NCI-H226 (cell line): ENCODE data around the gene FARP2.
"Not testable (repeated sequence)": the region's sequence is repeated elsewhere in the genome, so short reads cannot be mapped to it uniquely, and the experiment has no call there.

Experiments
- DNase-seq: peaks from one replicate; pipeline ENCODE4 v3.0.0-alpha.2; 2015

FARP2 gene

DNA sequence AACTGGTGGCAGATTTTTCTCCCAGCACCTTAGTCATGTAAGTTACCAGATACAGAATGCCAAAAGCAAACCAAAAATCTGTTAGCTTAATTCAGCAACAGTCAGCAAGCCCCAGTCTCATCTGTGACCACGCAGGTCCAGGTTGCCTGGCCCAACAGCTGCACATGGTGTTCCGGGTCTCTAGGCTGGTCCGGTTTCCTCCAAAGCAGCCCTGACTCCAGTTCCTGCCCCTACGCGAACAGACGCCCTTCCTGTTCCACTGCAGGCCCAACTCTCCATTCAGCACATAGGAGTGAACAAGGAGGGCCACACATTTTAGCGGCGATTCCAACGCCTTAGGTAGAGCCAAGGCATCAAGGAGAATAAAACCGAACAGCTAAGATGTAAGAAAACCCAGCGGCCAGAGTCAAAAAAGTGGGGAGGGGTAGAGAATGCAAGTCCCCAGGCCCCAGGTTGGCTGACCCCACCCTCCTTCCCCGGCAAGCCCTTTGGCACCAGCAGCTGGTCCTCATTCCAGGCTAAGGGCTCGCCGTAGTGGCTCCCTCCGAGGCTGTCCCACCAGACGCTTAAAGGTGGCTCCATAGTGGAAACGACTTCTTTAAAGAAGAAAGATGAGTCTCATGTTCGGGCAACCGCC lies 150.8 kb downstream of the FARP2 start:
- DNase-seq, result no peak

DNA sequence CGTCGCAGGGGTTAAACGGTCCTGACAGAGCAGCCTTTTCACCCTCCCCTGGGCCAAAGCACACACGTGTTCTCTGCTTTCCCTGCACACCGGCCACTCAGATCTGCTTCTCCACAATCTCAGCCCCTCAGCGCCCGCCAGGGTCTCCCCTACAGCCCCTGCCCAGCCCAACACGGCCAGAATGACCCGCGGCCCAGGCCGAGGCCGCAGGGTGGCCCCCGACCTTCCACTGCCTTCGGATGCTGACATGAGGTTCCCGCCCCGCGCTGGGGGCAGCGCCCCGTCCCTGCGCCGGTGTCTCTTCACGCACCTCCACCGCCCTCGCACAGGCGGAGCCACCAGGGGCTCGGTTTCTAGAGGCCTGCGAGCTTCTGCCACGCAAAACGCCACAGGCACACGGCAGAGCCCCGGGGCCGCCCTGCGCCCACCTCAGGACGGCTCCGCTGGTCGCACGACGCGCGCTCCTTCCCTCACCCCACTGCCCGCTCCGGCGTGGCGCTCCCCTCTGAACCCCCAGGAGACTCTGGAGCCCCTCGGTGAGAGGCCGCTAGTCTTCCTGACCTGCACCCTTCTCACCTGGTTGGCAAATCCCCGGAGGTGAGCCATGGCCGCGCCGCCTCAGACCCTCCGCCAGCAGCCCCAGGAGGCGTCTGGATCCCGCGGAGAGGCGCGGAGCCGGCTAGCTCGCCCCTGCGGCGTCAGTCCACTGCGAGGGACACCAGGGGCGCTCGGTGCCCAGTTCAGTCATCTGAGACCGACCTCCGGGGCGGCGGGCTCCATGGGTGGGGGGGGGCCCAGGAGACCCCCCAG lies 151.6 kb downstream of the FARP2 start:
- peak; percentile 29 for DNase-seq

DNA sequence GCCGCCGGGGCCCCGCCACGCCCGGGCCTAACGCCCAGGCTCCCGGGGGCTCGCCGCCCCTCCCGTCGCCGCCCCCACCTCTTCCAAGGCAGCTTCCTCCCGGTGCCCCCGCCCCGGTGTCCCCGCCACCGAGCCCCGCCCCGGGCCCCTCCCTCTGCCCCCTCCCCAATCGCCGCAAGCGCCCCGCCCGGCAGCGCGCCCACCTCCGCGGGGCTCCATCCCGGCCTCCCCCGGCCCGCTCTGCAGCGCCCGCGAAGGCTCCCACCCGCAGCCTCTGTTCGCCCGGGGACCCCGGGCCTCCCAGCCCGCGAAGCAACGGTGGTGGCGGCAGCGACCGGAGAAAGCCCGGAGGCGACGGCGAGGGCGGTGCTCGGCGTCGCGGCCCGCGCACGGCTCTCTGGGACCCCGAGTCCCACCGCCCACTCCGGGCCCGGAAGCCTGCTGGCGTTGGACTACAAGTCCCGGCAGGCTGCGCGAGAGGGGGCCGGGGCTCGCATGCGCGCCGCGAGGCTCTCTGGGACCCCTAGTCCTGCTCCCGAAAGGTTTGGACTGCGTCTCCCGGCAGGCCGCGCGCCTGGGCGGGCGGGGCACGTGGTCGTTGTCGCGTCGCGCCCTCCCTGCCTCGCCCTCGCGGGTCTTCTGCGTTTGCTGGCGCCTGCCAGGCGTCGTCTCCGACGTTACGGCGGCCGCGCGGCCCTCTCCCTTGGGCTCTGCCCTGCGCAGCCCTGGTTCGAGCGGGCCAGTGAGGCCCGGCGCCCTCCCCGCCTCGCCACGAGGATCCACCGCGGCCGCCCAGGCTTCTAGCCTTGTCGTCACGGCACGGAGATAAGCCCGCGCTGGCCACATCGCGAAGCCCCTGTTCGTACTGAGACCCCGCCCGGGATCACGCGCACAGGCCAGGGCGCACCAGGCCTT lies 152.4 kb downstream of the FARP2 start, which contains the start of gene STK25:
TSS of gene STK25 (minus strand) at position 345 of the 915 bp plus-strand sequence. CDS start 549 bp downstream, outside the sequence.
- peak; percentile 98 for DNase-seq

DNA sequence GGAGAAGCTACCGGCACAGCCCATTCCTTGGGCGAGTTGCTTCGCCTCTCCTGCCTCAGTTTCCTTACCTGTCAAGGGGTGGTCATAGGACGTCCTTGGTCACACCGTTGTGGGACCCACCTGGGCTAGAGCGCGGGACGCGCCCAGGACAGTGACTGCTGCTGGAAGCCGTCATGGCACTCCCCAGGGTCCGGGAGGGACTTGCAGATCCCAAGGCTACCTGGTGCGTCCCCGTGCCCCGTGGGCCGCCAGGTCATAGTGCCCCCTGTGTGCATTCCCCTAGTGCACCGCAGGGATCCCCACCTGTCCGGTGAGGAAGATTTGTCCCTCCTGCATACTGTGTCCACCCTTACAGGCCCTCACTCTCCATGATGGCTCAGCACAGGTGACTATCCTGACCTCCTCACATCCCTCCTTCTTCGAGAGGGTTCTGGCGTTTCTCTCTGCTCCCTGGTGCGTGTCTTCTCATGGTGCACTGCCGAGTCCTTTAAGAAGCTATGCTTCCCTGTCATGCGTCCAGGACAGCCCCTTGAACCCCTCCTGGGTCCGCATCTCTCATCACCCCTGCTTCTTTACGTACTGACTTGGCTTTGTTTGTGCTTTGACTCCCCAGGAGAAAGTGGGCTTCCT lies 153.2 kb downstream of the FARP2 start:
- DNase-seq, result no peak

DNA sequence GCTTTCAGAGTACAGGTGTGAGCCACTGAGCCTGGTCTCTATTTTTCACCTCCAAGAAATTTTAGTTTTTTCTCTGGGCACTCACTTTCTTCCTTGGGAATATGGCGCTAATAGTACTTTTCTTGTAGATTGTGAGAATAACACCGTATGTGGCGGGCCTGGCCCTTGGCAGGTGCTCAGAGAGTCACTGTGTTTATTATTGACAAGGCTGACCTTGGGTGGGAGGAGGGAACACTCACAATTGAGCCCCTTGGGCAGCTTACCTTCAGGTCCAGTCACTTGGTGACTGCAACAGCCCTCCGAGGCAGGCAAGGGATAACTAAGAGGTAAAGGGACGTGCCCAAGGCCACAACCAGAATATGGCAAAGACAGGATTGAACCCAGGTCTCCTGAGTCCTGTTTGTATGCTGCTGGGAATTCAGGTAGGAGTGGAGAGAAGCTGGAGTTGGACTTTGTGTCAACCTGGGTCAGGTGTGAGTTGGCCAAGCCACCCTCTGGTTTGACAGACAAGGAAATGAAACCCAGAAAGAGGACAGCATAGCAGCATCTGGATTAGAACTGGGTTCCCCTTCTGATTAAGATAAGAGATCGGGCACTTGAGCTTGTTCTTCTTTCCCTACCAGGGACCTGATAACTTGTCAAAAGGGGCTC lies 155.1 kb downstream of the FARP2 start:
- no peak for DNase-seq

DNA sequence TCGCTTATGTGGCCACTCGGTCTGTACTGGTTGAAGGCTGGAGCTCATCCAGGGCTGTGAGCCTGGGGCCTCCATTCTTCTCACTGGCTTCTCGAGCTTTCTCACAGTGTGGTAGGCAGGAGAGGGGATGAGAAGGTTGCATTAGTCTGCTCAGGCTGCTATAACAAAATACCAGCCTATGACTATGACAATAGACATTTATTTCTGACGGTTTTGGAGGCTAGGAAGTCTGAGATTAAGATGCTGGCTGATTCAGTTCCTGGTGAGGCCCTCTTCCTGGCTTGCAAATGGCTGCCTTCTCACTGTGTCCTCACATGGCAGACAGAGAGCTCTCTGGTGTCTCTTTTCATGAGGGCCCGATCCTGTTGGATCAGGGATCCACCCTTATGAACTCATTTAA lies 158.5 kb downstream of the FARP2 start:
- no peak for DNase-seq

DNA sequence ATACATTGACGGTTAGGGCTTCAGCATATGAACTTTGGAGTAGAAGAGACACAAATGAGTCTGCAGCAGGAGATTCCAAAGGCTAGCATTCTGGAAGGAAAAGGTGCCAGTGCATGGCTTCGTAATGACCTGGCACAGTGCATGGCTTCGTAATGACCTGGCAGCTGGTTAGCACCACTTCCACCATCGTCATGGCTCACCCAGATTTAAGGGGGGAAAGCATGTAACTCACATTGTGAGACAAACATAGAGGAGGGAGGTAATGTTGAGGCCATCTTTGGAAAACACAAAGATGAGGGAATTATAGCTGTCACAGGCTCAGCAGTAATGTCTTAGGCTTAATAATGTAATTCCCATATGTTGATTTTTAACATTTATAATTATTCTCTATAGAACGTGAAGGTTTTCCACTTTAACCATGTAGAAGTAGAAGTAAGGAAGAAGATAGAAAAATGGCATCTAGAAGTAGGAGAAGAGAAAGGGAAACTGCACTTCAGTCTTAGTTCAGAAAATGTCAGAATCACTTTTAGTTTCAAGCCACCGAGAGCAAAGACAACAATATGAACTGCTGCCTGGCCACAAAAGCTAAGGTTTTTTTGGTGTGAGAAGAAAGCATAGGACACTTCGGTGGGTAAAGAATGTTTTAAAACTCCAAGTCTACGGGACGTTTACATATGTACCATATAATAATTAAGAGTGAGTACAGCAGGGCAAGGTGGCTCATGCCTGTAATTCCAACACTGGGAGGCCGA lies 159.1 kb downstream of the FARP2 start:
- DNase-seq, result no peak

DNA sequence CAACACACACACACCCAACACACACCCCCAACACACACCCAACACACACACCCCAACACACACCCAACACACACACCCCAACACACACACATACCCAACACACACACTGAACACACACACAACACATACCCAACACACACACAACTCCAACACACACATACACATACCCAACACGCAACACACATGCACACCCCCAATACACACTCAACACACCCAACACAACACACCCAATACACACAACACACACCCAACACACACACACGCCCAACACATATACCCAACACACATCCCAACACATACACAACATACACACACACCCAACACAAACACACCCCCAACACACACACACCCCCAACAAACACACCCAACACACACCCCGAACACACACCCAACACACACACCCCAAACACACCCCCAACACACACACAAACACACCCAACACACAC lies 160.5 kb downstream of the FARP2 start:
- DNase-seq, result no peak

DNA sequence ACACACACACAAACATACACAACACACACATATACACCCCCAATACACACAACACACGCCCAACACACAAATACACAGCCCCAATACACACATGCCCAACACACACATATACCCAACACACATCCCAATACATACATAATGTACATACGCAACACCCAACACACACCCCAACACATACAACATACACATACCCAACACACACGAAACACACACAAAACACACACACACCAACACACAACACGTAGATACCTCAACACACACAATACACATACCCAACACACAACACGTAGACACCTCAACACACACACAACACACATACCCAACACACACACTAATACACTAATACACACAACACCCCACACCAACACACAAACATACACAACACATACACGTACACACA lies 161.2 kb downstream of the FARP2 start:
- no peak for DNase-seq

DNA sequence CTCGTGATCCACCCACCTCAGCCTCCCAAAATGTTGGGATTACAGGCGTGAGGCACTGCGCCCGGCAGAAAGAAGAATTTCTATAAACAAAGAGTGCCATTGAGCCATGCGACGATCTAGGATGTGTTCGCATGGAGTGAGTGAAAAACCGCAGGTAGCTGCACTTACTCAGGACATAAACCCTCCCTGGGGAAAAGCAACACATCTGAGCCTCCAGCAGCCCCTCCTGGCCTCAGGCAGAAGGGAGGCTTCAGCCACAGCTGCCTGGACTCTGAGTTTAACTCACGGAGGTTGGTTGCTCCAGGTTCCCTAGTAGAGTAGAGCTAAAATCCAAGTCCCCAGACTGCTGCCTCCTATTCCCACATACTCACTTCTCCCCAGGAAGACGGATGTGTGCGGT lies 163.6 kb downstream of the FARP2 start:
- no peak for DNase-seq

DNA sequence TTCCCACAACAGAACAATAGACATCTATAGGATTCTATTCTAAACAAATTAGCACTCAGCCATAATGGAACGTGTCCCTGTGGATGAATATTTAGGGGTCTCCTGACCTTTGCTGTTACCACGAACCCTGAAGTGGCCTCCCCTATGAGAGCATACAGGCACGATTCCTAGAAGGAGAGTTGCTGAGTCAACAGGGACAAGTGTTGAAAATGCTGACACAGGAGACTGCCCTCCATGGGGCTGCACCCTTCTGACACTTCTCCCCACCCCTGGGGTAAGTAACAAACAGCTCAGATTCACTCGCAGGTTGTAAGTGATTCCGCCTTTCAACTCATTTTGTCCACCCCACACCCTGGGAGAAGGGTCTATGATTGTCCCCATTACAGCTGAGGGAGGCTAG lies 166.4 kb downstream of the FARP2 start:
- DNase-seq, result no peak

DNA sequence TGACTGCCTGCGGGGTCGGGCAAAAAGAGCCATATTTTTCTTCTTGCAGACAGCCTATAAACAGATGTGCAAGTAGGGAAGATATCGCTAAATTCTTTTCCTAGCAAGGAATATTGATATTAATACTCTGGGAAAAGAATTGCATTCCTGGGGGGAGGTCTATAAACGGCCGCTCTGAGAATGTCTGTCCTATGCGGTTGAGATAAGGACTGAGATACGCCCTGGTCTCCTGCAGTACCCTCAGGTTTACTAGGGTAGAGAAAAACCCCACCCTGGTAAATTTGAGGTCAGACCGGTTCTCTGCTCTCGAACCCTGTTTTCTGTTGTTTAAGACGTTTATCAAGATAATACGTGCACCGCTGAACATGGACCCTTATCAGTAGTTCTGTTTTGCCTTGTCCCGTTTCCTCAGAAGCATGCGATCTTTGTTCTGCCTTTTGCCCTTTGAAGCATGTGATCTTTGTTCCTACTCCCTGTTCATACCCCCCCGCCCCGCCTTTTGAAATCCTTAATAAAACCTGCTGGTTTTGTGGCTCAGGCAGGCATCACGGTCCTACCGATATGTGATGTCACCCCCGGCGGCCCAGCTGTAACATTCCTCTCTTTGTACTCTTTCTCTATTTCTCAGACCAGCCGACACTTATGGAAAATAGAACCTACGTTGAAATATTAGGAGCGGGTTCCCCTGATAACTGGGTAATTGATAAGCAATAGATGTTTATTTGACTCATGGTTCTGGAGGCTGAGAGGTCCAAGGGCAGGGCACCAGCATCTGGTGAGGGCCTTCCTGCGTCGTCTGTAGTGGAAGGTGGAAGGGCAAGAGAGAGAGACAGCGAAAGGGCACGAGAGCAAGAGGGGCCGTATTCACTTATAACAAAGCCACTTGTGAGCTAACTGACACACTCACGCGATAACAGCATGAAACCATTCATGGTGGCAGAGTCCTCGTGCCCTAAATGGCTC lies 170.0 kb downstream of the FARP2 start:
- not testable (repeated sequence) for DNase-seq

DNA sequence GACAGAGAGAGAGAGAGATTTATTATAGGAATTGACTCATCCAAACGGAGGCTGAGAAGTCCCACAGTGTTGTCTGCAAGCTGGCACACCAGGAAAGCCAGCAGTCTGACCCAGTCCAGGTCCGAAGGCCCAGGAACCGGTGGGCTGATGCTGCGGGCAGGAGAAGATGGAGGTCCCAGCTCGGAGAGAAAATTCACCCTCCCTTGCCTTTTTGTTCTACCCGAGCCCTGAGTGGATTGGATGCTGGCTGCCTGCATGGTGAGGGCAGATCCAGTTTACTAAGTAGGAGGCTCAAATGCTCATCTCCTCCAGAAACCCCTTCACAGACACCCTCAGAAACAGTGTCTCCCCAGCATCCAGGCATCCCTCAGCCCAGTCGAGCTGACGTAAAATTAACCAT lies 174.5 kb downstream of the FARP2 start:
- DNase-seq, result no peak

DNA sequence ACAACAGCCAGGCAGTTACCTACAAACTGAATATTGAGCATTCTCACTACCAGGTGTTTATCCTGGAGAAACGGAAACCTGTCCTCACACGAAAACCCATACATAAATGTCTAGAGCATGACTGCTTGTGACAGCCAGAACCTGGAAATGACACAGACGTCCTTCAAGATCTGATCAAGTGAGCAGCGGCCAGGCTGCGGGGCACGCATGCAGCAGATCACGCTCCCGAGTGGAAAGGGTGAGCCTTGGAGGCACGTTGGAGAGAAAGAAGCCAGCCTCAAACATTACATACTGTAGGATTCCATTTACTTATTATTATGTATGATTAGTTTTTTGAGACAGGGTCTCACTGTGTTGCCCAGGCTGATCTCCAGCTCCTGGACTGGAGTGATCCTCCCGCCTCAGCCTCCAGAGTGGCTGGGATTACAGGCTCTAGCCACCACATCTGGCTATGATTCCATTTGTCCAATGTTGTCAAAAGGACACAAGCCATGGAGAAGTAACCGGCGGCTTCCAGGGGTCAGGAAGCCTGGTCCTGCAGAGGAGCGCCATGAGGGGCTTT lies 175.2 kb downstream of the FARP2 start:
- no peak for DNase-seq

DNA sequence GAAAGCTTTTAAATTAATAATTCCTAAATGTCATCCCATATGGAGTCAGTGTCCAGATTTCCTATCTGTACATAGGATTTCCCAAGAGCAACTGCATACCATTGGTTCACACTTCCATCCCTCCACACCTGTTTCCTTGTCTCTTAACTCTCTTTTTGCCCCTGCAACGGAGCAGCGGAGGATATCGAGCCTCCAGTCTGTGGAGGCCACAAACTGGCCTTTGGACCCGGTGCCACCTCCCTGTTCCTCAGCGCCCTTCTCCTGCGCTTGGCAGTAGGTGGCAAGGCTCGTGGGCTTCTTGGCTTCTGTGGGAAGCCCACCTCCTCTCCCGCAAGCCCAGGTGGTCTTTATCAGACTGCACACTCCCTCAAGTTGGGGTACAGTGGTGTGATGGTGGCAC lies 176.1 kb downstream of the FARP2 start:
- DNase-seq, result no peak

DNA sequence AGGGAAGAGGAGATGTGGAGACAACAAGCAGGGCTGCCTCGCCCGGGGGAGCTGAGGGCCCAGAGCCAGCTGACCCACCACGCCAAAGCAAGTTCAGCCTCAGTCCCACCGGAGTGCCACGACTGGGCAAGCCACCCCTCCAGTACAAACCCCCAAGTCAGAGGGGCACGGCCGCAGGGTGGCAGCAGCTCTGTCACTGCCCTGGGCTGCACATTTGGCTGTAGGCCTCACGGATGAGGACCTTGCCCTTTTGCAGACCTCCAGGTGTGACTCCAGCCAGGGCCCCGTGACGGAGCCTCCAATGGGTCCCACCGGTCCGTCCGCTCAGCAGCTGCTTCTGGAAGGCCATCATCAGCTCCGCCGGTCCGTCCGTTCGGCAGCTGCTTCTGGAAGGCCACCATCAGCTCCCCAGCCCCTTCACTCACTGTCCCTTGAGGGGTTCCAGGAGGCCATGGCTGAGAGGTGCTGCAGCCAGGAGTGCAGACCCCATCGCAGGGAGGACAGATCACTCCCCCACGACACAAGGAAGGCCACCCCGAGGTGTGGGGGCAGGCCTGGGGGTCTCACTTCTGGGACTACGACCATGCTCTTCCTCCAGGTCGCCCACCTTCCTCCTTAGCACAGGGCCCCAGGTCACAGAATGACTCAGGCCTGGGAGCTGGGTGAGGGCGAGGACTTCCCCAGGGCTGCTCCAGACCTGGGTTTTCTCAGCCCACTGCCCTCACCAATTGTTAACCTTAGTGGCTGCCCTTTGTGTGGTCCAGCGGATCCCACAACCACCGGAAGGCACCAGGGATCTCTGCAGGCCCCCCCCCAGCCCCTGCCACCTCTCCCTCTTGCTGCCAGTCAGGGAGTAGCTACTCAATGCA lies 176.9 kb downstream of the FARP2 start:
- no peak for DNase-seq

DNA sequence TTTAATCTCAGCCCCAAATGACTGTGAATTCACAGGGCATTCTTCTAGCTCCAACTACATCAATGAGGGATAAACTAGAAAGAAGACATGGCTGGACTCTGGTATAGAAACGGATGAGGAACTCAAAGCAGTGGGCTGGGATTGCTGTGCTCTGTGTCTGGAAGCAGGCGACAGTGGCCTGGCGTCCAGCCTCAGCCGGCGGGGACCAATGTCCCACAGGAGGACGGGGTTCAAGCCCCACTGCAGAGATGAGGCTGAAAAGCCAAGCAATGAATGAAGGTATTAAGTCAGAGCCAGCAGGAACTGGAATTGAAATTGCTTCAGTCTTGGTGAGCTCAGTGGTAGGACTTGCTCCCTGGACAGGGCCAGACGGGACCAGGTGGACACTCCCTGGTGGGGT lies 178.2 kb downstream of the FARP2 start:
- DNase-seq, result no peak

DNA sequence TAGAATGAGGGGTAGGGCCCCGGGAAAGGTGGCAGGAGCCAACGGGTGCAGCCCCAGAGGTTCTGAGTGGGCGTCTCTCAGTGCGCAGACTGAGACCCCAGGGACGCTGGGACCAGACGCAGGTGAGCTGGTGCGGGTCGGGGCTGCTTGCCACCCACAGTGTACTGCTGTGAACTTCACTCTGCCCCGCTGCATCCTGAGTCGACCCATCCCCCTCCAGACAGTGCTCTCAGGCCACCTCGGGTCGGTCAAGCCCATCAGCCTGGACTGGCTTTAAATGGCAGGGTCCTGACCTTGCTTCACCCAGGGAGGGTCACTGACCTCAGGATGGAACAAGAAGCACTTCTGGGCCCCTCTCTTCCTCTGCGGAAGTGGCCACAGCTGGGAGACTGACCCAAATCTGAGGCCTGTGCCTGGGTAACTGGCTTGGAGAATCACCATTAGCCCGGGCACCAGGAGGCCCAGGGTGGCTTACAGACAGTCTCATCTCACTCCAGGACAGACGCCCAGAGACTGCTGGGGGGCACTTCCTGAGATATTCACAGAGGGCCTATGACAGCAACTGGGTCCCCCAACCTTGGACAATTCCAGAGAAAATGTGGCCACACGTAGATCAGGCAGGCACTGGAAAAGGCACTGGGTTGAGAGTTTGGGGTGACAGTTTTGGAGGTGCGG lies 178.8 kb downstream of the FARP2 start:
- DNase-seq, result no peak
